ENCODE data around the gene PFKL.

Gene PFKL

DNA sequence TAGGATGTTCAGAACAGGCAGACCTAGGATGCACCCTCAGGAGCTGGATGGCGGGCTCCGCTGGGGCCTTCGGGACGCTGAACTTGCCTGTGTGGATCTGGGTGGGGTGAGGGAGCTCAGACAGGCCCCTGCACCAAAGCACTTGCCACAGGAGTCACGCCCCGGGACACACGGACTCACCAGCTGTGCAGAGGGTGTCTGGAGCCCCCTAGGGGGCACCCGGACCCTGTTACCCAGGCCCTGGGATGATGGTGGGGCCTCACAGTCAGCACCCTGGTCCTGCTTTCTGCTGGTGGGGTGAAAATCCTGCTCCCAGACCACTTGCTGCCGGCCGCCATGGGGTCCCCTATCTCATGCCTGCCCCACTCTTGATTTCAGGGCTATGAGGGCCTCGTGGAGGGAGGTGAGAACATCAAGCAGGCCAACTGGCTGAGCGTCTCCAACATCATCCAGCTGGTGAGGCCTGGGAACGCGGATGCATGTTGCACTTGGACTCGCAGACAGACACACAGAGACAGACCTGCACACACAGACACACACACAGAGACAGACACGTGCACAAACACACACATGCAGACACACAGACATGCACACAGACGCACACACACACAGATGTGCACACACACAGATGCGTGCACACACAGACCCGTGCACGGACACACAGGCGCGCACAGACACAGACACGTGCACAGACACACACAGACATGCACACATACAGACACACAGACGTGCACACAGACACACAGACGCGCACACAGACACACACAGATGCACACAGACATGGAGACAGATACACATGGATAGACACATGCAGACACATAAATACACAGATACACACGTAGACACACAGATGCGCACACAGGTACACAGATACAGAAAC is 11.0 kb downstream of the PFKL start:
- in situ Hi-C loops (cut with MboI; ENCODE audit: low sequenced_read_pairs): loop anchor here (10.0 kb wide), 1 partner anchor 64 kb away; no protein-coding TSS in a partner anchor

DNA sequence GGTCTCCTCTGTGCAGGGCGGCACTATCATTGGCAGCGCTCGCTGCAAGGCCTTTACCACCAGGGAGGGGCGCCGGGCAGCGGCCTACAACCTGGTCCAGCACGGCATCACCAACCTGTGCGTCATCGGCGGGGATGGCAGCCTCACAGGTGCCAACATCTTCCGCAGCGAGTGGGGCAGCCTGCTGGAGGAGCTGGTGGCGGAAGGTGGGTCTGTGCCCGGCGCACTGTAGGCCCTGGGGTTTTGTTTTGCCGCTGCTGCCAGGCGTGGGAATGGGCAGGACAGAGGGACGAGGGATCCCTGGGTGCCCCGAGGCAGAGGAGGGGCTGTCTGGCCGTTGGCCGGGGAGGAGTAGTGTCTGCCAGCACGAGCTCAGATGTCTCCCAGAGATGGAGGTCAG is 12.2 kb downstream of the PFKL start:
- in situ Hi-C loops (cut with MboI; ENCODE audit: low sequenced_read_pairs): loop anchor here (10.0 kb wide), 1 partner anchor 63 kb away; no protein-coding TSS in a partner anchor

DNA sequence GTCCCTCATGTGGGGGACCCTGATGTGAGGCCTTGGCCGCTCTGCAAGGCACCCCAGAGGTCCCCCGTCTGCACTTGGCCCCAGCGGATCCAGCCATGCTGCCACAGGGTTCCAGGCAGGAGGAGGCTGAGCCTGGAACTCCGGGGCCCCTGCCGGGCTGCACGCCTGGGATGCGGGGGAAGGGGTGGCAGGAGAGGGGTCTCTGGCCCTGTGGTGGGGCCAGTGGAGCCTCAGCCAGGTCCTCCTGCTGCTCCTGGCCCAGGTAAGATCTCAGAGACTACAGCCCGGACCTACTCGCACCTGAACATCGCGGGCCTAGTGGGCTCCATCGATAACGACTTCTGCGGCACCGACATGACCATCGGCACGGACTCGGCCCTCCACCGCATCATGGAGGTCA is 12.9 kb downstream of the PFKL start:
- in situ Hi-C loops (cut with MboI; ENCODE audit: low sequenced_read_pairs): loop anchor here (10.0 kb wide), 1 partner anchor 62 kb away; no protein-coding TSS in a partner anchor

DNA sequence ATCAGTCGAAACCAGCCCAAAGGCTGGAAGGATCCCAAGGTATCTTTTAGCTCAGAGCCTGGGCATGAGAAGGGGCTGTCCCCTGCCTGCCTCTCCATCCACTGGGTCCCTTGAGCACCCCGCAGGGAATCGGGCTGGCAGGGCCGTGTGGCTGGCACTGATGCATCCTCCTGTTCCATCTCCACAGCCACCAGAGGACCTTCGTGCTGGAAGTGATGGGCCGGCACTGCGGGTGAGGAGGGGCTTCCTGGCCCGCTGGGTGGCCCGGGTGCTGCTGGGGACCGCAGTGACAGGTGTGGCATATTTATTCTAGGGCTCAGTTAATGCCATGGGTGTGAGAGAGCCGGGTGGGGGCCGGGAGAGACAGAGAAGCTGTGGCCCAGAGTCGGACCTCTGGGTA is 13.6 kb downstream of the PFKL start:
- in situ Hi-C loops (cut with MboI; ENCODE audit: low sequenced_read_pairs): loop anchor here (10.0 kb wide), 1 partner anchor 61 kb away; no protein-coding TSS in a partner anchor

DNA sequence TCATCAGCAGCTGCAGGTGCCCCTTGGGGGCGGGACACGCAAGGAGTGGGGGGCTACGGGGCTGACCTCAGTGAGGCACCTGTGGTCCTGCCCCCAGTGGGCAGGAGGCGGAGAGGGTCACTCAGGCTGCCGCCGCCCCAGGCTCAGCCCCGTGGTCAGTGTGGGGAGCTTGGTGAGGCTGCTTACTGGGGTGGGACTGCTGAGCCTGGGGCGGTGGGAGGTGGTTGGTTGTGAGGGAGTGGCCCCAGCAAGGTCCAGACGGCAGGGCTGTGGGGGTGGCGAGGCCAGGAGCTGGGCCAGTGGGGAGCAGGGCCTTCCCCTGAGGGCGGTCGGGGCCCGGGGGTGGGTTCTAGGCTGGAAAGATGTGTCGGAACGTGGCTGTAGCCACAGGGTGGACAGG is 14.3 kb downstream of the PFKL start:
- in situ Hi-C loops (cut with MboI; ENCODE audit: low sequenced_read_pairs): loop anchor here (10.0 kb wide), 1 partner anchor 61 kb away; no protein-coding TSS in a partner anchor

DNA sequence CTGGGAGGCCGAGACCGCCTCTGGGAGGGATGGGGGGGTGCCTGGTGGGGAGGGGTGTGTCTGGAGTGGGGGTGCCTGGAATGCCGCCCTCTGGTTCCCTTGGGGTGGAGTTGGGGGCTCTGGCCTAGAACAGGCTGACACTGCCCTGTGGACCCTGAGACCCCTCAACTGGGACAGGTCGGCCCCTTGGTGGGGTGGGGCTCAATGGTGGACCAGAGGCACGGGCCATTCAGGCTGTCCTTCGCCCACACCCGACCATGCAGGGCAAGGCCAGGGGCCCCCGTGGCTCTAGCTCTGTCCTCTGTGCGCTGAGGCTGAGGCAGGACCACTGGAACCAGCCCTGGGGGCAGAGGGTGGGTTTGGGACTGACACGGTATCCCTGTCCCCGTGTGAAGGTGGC is 14.7 kb downstream of the PFKL start:
- in situ Hi-C loops (cut with MboI; ENCODE audit: low sequenced_read_pairs): loop anchor here (10.0 kb wide), 1 partner anchor 60 kb away; no protein-coding TSS in a partner anchor

DNA sequence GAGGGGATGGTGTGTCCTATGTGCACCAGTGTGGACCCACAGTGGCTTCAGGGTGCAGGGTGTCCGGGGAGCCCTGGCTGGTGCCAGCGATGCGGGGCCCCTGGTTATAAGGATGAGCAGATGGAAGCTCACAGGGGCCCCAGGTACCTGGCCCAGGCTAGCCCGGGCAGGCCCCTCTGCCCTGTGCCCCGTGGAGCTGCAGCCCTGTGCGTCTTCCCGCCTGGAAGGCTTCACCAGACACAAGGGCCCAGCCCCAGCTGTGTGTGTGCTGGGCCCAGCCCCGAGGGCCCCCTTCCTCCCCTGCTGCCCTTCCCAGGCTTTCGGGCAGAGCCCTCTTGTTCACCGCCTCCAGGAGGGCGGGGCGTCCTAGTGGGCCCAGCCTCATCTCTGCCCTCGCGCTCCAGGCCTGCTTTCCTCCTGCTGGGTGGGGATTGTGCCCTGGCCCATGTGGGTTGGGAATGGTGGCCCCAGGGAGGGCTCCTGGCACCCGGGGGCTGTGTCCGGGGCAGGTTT is 15.9 kb downstream of the PFKL start:
- in situ Hi-C loops (cut with MboI; ENCODE audit: low sequenced_read_pairs): loop anchor here (10.0 kb wide), 1 partner anchor 59 kb away; no protein-coding TSS in a partner anchor

DNA sequence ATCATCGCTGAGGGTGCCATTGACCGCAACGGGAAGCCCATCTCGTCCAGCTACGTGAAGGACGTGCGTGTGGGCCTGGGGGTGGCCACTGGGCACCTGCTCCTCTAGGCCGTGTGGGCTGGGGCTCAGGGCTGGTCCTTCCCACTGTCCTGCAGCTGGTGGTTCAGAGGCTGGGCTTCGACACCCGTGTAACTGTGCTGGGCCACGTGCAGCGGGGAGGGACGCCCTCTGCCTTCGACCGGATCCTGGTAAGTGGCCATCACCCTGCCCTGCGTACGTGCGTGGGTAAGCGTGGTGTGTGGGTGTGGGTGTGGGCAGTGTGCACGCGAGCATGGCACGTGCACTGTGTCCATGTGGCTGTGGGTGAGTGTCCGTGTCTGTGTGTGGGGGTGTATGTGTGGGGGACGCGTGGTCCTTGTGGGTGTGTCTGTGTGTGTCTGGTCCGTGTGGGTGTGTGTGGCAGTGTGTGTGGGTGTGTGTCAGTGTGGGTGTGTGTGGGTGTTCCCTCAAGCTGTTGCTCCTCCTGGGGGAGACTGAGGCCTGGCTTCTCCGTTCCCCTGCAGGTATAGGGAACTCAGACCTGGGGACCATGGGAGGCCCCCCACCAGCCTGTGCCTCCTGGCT is 16.5 kb downstream of the PFKL start:
- in situ Hi-C loops (cut with MboI; ENCODE audit: low sequenced_read_pairs): loop anchor here (10.0 kb wide), 1 partner anchor 58 kb away; no protein-coding TSS in a partner anchor

DNA sequence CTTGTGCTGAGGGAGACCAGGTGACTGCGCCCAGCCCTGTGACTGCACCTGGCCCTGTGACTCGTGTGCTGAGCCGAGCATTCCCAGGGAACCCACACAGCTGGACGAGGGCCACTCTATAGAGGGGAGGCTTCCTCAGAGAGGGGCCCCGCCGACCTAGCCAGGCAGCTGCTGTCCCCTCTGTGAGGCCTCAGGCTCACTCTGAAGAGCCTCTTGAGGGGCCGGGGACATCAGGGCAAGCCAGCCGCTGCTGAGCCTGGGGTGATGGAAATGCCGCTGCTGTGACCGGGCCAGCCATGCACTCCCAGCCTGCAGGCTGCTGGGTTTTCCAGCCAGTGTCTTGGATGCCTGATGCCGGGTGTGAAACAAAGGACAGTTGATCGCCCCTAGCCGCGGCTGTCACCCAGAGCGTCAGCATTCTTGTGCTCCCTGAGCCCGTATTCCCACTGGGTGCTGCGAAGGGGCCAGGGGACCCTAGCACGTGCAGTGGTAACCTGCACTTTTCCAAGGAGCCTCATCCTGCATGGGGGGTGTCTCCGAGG is 17.5 kb downstream of the PFKL start:
- in situ Hi-C loops (cut with MboI; ENCODE audit: low sequenced_read_pairs): loop anchor here (10.0 kb wide), 1 partner anchor 57 kb away; no protein-coding TSS in a partner anchor

DNA sequence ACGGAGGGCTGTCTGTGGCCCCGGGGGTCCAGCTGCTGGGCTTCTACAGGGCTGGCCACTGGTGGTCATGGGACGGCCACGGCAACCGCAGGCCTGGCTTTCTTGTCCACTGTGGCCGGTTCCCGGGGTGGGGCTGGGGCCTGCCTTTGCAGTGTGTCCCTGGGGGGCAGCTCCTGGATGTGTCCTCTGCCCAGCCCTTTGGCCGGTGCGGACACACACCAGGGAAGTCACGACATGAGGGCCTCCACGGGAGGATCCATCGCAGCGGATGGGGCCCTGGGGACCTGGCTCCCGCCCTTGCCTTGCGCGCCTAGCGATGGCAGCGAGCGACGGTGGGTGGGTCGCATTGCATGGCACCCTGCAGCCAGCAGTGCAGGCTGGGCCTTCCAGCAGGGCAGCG is 18.0 kb downstream of the PFKL start:
- in situ Hi-C loops (cut with MboI; ENCODE audit: low sequenced_read_pairs): loop anchor here (10.0 kb wide), 1 partner anchor 57 kb away; no protein-coding TSS in a partner anchor

DNA sequence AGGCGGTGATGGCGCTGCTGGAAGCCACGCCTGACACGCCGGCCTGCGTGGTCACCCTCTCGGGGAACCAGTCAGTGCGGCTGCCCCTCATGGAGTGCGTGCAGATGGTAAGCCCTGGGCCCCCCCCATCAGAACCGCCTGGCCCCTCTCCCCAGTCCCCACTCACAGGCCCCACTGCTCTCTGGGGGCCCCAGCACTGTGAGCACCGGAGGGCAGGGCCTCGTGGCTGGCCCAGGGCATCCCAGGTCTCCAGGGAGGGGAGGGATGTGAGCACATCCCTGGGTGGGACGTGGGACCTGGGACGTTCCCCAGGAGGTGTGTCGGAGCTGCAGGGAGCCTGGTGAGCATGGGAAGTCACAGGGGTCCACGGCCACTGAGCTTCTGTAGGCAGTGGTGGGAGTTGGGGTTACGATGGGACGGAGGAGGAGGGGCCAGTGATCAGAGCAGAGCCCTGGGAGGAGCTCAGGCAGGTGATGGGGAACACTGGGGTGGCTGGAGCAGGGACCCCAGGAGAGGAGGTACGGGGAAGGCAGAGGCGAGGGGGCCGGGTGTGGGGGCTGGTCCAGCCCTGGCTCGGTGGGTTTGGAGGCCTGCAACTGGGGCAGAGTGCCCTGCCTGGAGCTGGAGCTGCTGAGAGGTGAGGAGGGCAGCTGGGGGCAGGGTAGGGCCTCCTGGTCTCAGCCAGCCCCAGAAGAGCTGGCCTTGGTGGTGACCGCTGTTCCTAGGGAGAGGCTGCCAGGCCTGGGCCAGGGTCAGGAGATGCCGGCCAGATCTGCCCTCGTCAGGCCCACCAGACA is 18.8 kb downstream of the PFKL start:
- in situ Hi-C loops (cut with MboI; ENCODE audit: low sequenced_read_pairs): loop anchor here (10.0 kb wide), 1 partner anchor 56 kb away; no protein-coding TSS in a partner anchor

DNA sequence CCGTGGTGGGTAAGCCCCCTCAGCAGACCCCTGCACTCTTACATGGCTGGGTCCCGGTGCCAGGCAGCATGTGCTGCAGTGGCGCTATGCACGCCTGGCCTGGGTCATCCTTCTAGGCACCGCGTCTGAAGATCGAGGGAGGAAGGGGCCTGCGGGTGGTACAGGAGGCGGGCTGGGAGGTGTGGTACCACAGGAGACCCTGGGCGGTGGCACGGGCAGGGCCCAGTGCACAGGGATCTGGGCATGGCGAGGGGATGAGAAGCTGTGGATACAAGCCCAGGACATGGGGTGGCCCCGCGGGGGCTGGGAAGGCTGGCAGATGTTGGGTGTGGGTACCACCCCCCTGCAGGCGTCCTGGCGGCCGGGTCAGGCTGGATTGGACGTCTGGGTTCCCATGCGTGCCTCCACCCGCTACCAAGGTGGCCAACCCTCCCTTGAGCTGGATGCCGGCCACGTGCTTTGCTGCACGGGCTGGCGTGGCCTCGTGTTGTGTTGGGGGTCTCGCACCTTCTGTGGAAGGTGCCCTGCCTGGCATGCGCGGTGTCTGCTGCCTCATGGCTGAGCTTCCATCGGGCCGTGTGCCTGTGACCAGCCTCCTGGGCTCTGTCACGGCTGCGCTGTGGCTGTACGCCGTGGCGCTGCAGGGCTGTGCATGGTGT is 19.7 kb downstream of the PFKL start:
- in situ Hi-C loops (cut with MboI; ENCODE audit: low sequenced_read_pairs): loop anchor here (10.0 kb wide), 1 partner anchor 55 kb away; no protein-coding TSS in a partner anchor

DNA sequence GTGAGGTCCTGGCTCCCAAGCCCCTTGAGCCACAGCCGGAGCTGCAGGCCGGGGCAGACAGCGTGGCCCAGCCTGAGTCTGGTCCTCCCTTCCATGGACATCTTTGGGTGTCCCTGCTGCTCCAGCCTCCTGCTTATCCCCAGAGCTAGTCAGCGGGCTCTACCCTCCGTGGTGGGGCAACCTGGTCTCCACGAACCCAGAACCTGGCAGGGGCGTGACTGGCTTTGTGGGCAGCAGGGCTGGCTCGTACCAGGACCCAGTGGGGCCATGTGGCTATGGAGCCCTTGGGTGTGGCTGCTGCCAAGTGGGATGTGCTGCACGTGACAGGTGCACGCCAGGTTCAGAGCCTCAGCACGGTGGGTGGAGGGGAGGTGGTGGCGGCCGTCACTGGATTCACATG is 21.0 kb downstream of the PFKL start:
- in situ Hi-C loops (cut with MboI; ENCODE audit: low sequenced_read_pairs): no loop called here

DNA sequence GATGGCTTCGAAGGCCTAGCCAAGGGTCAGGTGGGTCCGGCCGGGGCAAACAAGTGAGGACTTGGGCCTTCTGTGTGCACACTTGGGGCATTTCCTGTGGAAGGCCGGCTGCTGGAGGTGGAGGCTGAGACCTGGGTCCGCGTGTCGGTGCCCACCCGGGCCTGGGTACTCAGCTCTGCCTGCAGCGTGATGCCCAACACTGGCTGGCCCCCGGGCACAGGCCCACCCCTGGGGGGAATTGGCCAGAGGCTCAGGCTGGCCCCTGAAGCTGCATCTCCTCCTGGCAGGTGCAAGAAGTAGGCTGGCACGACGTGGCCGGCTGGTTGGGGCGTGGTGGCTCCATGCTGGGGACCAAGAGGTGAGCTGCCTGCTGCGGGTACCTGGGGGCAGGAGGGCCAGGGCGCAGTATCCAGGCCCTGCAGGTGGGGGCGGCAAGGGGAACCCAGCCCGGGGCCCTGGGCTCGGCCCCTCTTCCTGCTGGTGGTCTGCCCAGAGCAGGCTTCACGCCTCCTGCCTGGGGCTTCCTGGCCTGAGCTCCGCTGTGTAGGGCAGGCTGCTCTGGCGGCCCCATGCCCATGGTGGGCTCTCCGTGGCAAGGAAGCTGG is 22.1 kb downstream of the PFKL start:
- in situ Hi-C loops (cut with MboI; ENCODE audit: low sequenced_read_pairs): no loop called here

DNA sequence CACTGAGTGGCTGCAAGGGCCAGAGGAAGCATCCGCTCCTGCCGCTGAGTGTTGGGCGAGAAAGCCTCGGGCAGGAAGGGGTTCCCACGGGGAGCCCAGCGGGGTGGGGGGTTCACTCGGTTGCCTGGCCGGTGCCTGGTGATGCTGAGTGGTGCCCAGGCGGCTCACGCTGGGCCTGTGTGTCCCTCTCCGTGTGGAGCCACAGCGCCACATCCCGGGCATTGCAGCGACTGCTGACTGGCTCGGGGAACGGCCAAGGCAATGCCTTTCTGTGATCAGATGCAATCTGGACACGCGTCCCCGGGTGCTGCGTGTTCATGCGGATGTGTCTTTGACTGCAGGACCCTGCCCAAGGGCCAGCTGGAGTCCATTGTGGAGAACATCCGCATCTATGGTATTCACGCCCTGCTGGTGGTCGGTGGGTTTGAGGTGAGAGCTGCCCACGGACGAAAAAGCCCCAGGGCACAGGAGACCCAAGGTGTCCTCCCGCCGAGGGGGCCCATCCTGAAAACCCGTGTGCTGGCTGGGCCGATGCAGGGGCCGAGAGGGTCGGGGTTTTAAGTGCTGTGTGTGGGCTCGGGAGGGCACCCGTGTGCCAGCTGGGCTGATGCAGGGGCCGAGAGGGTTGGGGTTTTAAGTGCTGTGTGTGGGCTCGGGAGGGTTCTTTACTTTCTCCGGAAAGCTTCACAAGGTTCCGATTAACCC is 22.9 kb downstream of the PFKL start:
- in situ Hi-C loops (cut with MboI; ENCODE audit: low sequenced_read_pairs): no loop called here

DNA sequence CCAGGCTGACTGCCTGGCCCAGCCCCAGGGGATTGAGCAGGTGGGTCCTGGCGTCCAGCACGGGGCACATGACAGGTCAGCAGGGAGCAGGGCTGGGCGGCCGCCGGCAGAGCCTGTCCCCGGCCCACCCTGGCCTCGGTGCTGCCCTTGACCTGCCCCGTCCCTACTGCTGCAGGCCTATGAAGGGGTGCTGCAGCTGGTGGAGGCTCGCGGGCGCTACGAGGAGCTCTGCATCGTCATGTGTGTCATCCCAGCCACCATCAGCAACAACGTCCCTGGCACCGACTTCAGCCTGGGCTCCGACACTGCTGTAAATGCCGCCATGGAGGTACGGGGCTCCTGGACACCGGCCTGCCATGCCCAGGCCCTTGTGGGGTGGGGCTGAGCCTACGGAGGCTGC is 23.7 kb downstream of the PFKL start:
- in situ Hi-C loops (cut with MboI; ENCODE audit: low sequenced_read_pairs): no loop called here

DNA sequence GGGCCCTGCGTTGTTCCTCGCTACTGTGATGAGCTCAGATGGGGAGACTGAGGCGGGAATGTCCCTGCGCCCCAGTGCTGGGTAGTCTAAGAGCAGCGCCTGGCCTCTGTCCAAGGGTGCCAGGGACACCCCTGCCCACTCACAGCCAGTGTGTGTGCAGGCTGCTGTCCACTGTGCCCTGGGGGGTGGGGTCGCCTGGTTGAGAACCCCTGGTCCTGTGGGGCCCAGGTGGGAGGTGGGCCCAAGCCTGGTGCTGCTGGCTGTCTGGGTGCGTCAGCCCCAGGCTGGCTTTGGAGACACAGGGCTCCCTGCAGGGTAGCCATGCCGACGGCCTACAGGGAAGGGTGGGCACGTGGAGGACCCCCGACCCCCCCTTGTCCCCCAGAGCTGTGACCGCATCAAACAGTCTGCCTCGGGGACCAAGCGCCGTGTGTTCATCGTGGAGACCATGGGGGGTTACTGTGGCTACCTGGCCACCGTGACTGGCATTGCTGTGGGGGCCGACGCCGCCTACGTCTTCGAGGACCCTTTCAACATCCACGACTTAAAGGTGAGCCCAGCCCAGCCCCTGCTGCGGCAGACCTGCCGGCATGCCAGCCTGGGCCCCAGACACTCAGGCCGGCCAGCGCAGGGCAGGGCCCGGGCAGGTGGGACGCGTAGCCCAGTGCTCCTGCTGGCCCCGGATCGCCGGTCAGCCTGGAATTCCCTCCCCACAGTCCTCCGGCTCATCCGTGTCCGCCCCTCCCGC is 24.4 kb downstream of the PFKL start:
- in situ Hi-C loops (cut with MboI; ENCODE audit: low sequenced_read_pairs): no loop called here

DNA sequence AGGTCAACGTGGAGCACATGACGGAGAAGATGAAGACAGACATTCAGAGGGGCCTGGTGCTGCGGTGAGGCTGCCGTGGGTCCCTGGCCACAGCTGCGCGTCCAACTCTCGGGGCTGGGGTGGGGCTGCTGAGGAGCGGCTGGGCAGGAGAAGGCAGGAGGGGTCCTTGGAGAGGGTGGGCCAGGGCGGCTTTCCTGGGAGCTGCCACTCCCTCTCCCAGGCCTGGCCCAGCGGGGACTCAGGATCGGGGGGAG is 24.9 kb downstream of the PFKL start:
- in situ Hi-C loops (cut with MboI; ENCODE audit: low sequenced_read_pairs): no loop called here

Measured in HL-60/S4 treated with phorbol 12-myristate 13-acetate at 8.2 ng/mL for 4 days and 3 days (cell line).